Measurements from ENCODE around the gene EFNA1. TPM values are rescaled to one million over a fixed set of nuclear protein-coding genes. Genes with fewer than 3 reads are reported as not detected.

The EFNA1 gene
- total RNA-seq, 1 donor from 2014 or later, result 0.77 TPM

DNA sequence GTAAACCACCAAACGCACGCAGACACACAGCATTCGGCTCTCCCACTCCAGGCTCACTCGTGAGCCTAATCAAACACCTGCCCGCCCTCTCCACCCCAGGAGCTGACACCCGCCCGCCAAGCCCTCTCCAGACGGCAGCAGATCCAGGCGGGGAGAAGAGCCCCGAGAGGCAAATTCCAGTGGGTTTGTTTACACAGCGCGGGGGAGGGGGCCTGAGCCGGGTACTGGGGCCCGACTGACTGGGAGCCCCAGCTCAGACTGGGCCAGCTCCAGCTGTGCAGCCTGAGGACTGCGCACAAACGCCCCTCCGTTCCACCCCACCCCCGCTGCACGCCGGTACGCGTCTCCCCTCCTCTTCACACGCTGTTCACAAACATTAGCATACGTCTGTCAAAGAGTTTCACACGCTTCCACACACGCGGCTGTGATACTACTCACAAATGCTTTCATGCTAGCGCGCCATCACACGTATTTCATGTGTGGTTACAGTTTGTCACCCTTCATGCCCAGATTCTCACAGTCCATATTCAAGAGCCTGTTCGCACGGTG lies 1.0 kb upstream of the EFNA1 start:
- H3K4me3 Mint-ChIP-seq, result peak overlapping the region; percentile 88
- TF ChIP-seq, protein P1, sequence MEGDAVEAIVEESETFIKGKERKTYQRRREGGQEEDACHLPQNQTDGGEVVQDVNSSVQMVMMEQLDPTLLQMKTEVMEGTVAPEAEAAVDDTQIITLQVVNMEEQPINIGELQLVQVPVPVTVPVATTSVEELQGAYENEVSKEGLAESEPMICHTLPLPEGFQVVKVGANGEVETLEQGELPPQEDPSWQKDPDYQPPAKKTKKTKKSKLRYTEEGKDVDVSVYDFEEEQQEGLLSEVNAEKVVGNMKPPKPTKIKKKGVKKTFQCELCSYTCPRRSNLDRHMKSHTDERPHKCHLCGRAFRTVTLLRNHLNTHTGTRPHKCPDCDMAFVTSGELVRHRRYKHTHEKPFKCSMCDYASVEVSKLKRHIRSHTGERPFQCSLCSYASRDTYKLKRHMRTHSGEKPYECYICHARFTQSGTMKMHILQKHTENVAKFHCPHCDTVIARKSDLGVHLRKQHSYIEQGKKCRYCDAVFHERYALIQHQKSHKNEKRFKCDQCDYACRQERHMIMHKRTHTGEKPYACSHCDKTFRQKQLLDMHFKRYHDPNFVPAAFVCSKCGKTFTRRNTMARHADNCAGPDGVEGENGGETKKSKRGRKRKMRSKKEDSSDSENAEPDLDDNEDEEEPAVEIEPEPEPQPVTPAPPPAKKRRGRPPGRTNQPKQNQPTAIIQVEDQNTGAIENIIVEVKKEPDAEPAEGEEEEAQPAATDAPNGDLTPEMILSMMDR (conservative IDR thresholded peaks at IDR 0.05), result no peak
- peak; percentile 15 for DNase-seq (ENCODE audit: low read depth, low spot score)
- H3K27me3 Mint-ChIP-seq (ENCODE audit: low read depth), result peaks cover 92% of the 10 kb centered on the region
- no peak overlapping the region for H3K27ac Mint-ChIP-seq (ENCODE audit: unreplicated experiment)
- H3K36me3 Mint-ChIP-seq (ENCODE audit: low read depth), result no peaks in the 10 kb centered on the region
- peaks cover 34% of the 10 kb centered on the region for H3K4me1 Mint-ChIP-seq
- no peaks in the 10 kb centered on the region for H3K9me3 Mint-ChIP-seq

DNA sequence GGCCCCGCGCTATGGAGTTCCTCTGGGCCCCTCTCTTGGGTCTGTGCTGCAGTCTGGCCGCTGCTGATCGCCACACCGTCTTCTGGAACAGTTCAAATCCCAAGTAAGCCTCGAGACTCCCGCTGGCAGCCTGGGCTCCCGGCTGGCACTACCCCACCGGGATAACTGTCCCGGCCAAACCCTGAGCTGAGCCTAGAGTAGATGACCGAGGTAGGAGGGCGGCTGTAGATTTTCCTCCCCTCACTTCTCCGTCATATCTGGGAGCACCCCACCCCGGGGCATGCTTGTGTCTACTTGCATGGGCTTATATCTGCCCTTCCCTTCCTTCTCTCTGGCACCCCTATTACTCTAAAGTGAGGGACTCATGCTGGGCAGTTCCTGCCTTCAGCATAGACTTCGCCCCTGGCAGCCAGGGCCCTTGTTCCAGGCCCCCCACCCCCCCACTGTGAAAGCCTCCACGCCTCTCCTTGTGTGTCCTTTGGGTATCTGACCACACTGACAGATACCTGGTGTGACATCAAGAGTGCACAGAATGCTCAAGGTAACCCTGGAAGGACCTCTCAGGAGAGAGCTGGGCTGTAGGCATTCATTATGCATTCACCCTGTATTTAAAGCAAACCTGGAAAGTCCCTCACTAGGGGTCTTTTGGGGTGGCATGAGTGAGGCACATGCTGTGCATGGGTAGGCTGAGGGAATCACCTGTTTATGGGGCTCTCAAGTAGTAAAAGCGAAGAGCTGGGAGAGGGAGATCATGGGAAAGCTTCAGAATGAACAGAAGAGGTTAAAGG lies 485 bp downstream of the EFNA1 start:
- no peak for DNase-seq (ENCODE audit: low read depth, low spot score)
- H3K4me3 Mint-ChIP-seq, result peak overlapping the region; percentile 77
- H3K27ac Mint-ChIP-seq (ENCODE audit: unreplicated experiment), result no peak overlapping the region
- H3K27me3 Mint-ChIP-seq (ENCODE audit: low read depth), result peaks cover 86% of the 10 kb centered on the region
- TF ChIP-seq, protein P1 (conservative IDR thresholded peaks at IDR 0.05), result no peak
- no peaks in the 10 kb centered on the region for H3K9me3 Mint-ChIP-seq
- no peaks in the 10 kb centered on the region for H3K36me3 Mint-ChIP-seq (ENCODE audit: low read depth)
- peaks cover 39% of the 10 kb centered on the region for H3K4me1 Mint-ChIP-seq

DNA sequence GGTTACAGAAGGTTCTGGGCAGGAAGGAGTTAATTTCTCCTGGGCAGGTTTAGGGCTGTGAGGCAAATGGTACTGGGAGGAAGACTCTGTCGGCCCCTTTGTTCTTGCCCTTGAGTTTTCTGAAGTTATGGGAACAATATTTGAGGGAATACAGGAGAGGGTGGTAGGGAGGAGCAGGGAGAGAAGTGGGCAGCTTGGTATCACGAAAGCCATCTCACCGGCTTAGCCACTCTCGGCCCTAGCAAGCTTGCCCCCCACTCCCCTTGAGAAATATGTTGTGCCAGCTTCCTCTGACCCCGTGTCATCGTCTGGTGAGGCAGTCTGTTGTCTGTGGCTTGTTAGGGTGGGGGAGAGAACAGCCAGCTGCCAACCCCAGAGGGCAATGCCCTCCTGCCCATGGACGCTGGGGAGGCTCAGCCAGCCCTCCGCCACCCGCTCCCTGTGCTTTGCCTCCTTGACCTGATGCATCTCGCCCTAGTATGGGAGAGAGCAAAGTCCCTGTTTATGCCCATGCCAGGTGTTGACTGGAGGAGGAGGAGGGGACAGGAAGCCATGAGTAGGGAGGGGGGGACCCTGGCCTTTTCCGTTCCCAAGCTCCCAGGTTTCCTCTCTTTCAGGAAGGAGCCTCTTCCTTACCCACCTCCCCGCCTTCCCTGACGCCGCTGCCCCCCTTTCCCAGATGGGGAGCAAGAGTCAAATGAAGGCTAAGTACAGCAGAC lies 1.2 kb downstream of the EFNA1 start:
- Mint-ChIP-seq H3K36me3 (ENCODE audit: low read depth) (no peaks in the 10 kb centered on the region), H3K4me3 (peak overlapping the region; percentile 77), H3K4me1 (peaks cover 44% of the 10 kb centered on the region), H3K9me3 (no peaks in the 10 kb centered on the region), H3K27ac (ENCODE audit: unreplicated experiment) (no peak overlapping the region), H3K27me3 (ENCODE audit: low read depth) (peaks cover 81% of the 10 kb centered on the region)
- TF ChIP-seq, protein P1 (conservative IDR thresholded peaks at IDR 0.05), result no peak
- DNase-seq (ENCODE audit: low read depth, low spot score), result no peak

DNA sequence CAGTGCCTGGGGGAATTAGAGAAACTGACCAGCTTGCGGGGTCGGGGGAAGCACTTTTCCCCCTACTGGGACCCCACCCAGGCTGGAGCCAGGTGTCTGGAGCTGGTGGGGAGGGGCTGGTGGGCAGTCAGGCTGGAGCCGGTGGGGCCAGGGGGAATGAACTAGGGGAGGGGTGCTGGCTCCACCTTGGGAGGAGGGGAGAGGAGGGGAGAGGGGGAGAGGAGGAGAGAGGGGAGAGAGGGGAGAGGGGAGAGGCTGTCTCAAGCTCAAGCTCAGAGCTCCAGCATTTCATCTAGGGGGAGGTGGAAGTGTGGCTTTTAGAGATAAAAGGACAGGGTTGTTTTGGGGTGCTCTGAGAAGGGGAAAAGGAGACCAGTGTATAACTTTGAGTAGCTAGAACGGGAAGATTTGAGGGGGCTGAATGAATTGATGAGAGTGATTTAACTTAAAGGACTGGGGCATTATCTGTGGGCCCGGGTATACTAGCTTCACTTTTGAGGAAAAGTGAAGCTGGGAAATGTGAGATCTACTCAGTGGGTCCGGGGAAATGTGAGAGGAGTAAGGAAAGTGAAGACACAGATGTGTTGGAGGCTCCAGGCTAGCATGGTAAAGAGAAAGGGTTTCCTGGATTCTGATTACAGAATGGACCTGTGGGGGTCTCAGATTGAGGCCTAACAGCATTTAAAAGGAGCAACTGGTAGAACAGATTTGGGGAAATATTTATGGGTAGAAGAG lies 2.8 kb downstream of the EFNA1 start:
- Mint-ChIP-seq H3K4me1 (peaks cover 55% of the 10 kb centered on the region), H3K27ac (ENCODE audit: unreplicated experiment) (no peak overlapping the region), H3K4me3 (peak overlapping the region; percentile 68), H3K9me3 (no peaks in the 10 kb centered on the region), H3K36me3 (ENCODE audit: low read depth) (no peaks in the 10 kb centered on the region), H3K27me3 (ENCODE audit: low read depth) (peaks cover 71% of the 10 kb centered on the region)
- TF ChIP-seq, protein P1 (conservative IDR thresholded peaks at IDR 0.05), result no peak
- DNase-seq (ENCODE audit: low read depth, low spot score), result no peak

DNA sequence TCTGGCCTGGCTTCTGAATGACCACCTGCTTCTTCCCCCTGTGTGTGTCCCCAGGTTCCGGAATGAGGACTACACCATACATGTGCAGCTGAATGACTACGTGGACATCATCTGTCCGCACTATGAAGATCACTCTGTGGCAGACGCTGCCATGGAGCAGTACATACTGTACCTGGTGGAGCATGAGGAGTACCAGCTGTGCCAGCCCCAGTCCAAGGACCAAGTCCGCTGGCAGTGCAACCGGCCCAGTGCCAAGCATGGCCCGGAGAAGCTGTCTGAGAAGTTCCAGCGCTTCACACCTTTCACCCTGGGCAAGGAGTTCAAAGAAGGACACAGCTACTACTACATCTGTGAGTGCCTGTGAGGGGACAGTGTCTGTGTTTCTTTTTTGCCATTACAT lies 3.6 kb downstream of the EFNA1 start:
- Mint-ChIP-seq H3K27ac (ENCODE audit: unreplicated experiment) (no peak overlapping the region), H3K4me1 (peaks cover 57% of the 10 kb centered on the region), H3K27me3 (ENCODE audit: low read depth) (peaks cover 64% of the 10 kb centered on the region), H3K9me3 (no peaks in the 10 kb centered on the region), H3K36me3 (ENCODE audit: low read depth) (peaks cover 2% of the 10 kb centered on the region), H3K4me3 (peak overlapping the region; percentile 68)
- DNase-seq (ENCODE audit: low read depth, low spot score), result no peak
- TF ChIP-seq, protein P1 (conservative IDR thresholded peaks at IDR 0.05), result no peak
